AML-193 (cell line): ENCODE measurements around the gene ALDH1L2.
"Not testable (repeated sequence)": the region's sequence is repeated elsewhere in the genome, so short reads cannot be mapped to it uniquely, and the experiment has no call there.

Source experiments
- DNase-seq, 2 experiments: peaks; one replicate each; lab custom pipeline; 2025; lab: John Stamatoyannopoulos, UW

ALDH1L2 gene

GRCh38 chr12:105084251-105085250, at the start of gene ALDH1L2:
Gene ALDH1L2, minus strand, starts transcription at chr12:105084458. Its CDS starts 22 bp downstream, at chr12:105084436.
- DNase-seq = no peak

GRCh38 chr12:105120551-105120950, 36.3 kb upstream of the ALDH1L2 start:
- DNase-seq = no peak

- no peak for DNase-seq
Observed at GRCh38 chr12:105116969-105117368, 32.7 kb upstream of the ALDH1L2 start.

- DNase-seq = no peak
Observed at GRCh38 chr12:105113094-105113493, 28.8 kb upstream of the ALDH1L2 start.

GRCh38 chr12:105110851-105111250, 26.6 kb upstream of the ALDH1L2 start:
- DNase-seq = no peak

- DNase-seq = peak; percentile 10 to 38
Observed at GRCh38 chr12:105109465-105110212, 25.4 kb upstream of the ALDH1L2 start.

- DNase-seq = peak; percentile 84 to 86
Observed at GRCh38 chr12:105107494-105108371, 23.5 kb upstream of the ALDH1L2 start, which contains the start of gene WASHC4. Gene WASHC4, plus strand, starts transcription at chr12:105107731. Its CDS starts 70 bp downstream, at chr12:105107801.

- DNase-seq = peak in 1 of 2 experiments; percentile 49
Observed at GRCh38 chr12:105107171-105107493, 22.9 kb upstream of the ALDH1L2 start.

GRCh38 chr12:105106621-105107020, 22.4 kb upstream of the ALDH1L2 start:
- DNase-seq = no peak

- no peak for DNase-seq
Observed at GRCh38 chr12:105104762-105105161, 20.5 kb upstream of the ALDH1L2 start.

- no peak for DNase-seq
Observed at GRCh38 chr12:105102673-105103072, 18.4 kb upstream of the ALDH1L2 start.

- DNase-seq = no peak
Observed at GRCh38 chr12:105100998-105101397, 16.7 kb upstream of the ALDH1L2 start.

- no peak for DNase-seq
Observed at GRCh38 chr12:105100207-105100985, 16.1 kb upstream of the ALDH1L2 start.

- peak; percentile 37 to 66 for DNase-seq
Observed at GRCh38 chr12:105099356-105099755, 15.1 kb upstream of the ALDH1L2 start.

GRCh38 chr12:105095338-105095737, 11.1 kb upstream of the ALDH1L2 start:
- not testable (repeated sequence) for DNase-seq

GRCh38 chr12:105092336-105092735, 8.1 kb upstream of the ALDH1L2 start:
- DNase-seq = no peak

- DNase-seq = no peak
Observed at GRCh38 chr12:105091476-105092206, 7.4 kb upstream of the ALDH1L2 start.

GRCh38 chr12:105090361-105090760, 6.1 kb upstream of the ALDH1L2 start:
- no peak for DNase-seq

- no peak for DNase-seq
Observed at GRCh38 chr12:105089817-105090216, 5.6 kb upstream of the ALDH1L2 start.

- DNase-seq = no peak
Observed at GRCh38 chr12:105085501-105085900, 1.2 kb upstream of the ALDH1L2 start.
